Activated CD4-positive, alpha-beta memory T cell treated with anti-CD3 and anti-CD28 coated beads for 36 hours (primary cell): ENCODE data around the gene REC114. TPM values are rescaled to one million over a fixed set of nuclear protein-coding genes. Genes with fewer than 3 reads are reported as not detected.

ENCODE experiments used
- CTCF ChIA-PET: fragments of 350-600 bp; sonication (Branson Sonifier 250); formaldehyde crosslinking; loops from one replicate; lab custom pipeline; 2021; ENCODE audit warnings: antibody characterized with exemption, inconsistent platforms; lab: Charles Lee
- POLR2A ChIA-PET: fragments of 350-600 bp; sonication (Branson Sonifier 250); formaldehyde crosslinking; loops from one replicate; lab custom pipeline; 2021; ENCODE audit warnings: antibody characterized with exemption; lab: Charles Lee
- DNase-seq: peaks from one replicate; pipeline ENCODE4 v3.0.0-alpha.2; 2020
- H3K27ac Mint-ChIP-seq: one replicate; pipeline ENCODE4 v1.8.0; 2021; ENCODE audit warnings: mixed read lengths
- H3K27me3 Mint-ChIP-seq: one replicate; pipeline ENCODE4 v1.8.0; 2021; ENCODE audit warnings: mixed read lengths
- H3K36me3 Mint-ChIP-seq: one replicate; pipeline ENCODE4 v1.8.0; 2021; ENCODE audit warnings: mixed read lengths
- H3K4me1 Mint-ChIP-seq: one replicate; pipeline ENCODE4 v1.8.0; 2021; ENCODE audit warnings: low read depth, mixed read lengths
- H3K4me3 Mint-ChIP-seq: one replicate; pipeline ENCODE4 v1.8.0; 2021; ENCODE audit warnings: mild to moderate bottlenecking, mixed read lengths
- H3K9me3 Mint-ChIP-seq: one replicate; pipeline ENCODE4 v1.8.0; 2021; ENCODE audit warnings: mixed read lengths
- intact Hi-C: fragments of 100-400 bp; cut with micrococcal nuclease; formaldehyde crosslinking; loops from one replicate; pipeline ENCODE4 v1.15.1; 2023
- total RNA-seq, 2 experiments: library from RNA; stranded (reverse); gene quantifications; one replicate each; pipeline ENCODE4 v1.2.3, GENCODE V29; 2021

The REC114 gene
- total RNA-seq, 2 experiments from 2014 or later = not detected

- ChIA-PET CTCF (no interaction called here), POLR2A (no interaction called here)
- H3K27ac Mint-ChIP-seq = no peak overlapping the region
- DNase-seq = no peak
- H3K9me3 Mint-ChIP-seq = no peaks in the 10 kb centered on the region
- intact Hi-C loops = no loop called here
- no peak overlapping the region for H3K4me3 Mint-ChIP-seq
- peaks cover 47% of the 10 kb centered on the region for H3K36me3 Mint-ChIP-seq
- H3K27me3 Mint-ChIP-seq = no peaks in the 10 kb centered on the region
- H3K4me1 Mint-ChIP-seq = peaks cover 15% of the 10 kb centered on the region
These were observed 141.9 kb downstream of the REC114 start for GRCh38 chr15:73584699-73585420.

GRCh38 chr15:73585871-73586654 lies 143.1 kb downstream of the REC114 start:
- no peaks in the 10 kb centered on the region for H3K27me3 Mint-ChIP-seq
- ChIA-PET POLR2A (no interaction called here), CTCF (interaction anchor here (0.8 to 2.4 kb wide), 2 partner anchors 26 to 50 kb away, joined by 4 to 10 read pairs; no protein-coding TSS in a partner anchor)
- H3K9me3 Mint-ChIP-seq = no peaks in the 10 kb centered on the region
- intact Hi-C loops = no loop called here
- H3K36me3 Mint-ChIP-seq = peaks cover 49% of the 10 kb centered on the region
- no peak overlapping the region for H3K27ac Mint-ChIP-seq
- no peak overlapping the region for H3K4me3 Mint-ChIP-seq
- no peak for DNase-seq
- peaks cover 15% of the 10 kb centered on the region for H3K4me1 Mint-ChIP-seq

GRCh38 chr15:73589766-73590165 lies 146.8 kb downstream of the REC114 start:
- Mint-ChIP-seq H3K9me3 (no peaks in the 10 kb centered on the region), H3K27ac (no peak overlapping the region), H3K4me1 (peaks cover 13% of the 10 kb centered on the region), H3K4me3 (no peak overlapping the region), H3K27me3 (no peaks in the 10 kb centered on the region), H3K36me3 (peaks cover 46% of the 10 kb centered on the region)
- intact Hi-C loops = no loop called here
- CTCF ChIA-PET = interaction anchor here (1.2 kb wide), 1 partner anchor 47 kb away, joined by 8 read pairs; no protein-coding TSS in a partner anchor
- POLR2A ChIA-PET = no interaction called here
- no peak for DNase-seq

GRCh38 chr15:73590263-73590662 lies 147.3 kb downstream of the REC114 start:
- Mint-ChIP-seq H3K4me1 (peaks cover 16% of the 10 kb centered on the region), H3K9me3 (no peaks in the 10 kb centered on the region), H3K27ac (no peak overlapping the region), H3K4me3 (no peak overlapping the region), H3K36me3 (peaks cover 42% of the 10 kb centered on the region), H3K27me3 (no peaks in the 10 kb centered on the region)
- ChIA-PET CTCF (interaction anchor here (1.2 kb wide), 1 partner anchor 46 kb away, joined by 8 read pairs; no protein-coding TSS in a partner anchor), POLR2A (interaction anchor here (0.7 kb wide), 1 partner anchor 54 kb away, joined by 3 read pairs; no protein-coding TSS in a partner anchor)
- intact Hi-C loops = no loop called here
- no peak for DNase-seq

GRCh38 chr15:73593304-73594074 lies 150.5 kb downstream of the REC114 start:
- Mint-ChIP-seq H3K27ac (no peak overlapping the region), H3K36me3 (peaks cover 21% of the 10 kb centered on the region), H3K9me3 (no peaks in the 10 kb centered on the region), H3K4me1 (peaks cover 24% of the 10 kb centered on the region), H3K27me3 (no peaks in the 10 kb centered on the region), H3K4me3 (no peak overlapping the region)
- ChIA-PET CTCF (interaction anchor here (0.8 to 1.0 kb wide), 2 partner anchors 33 to 43 kb away, joined by 3 read pairs; no protein-coding TSS in a partner anchor), POLR2A (no interaction called here)
- intact Hi-C loops = no loop called here
- no peak for DNase-seq

GRCh38 chr15:73594109-73594508 lies 151.1 kb downstream of the REC114 start:
- DNase-seq = no peak
- CTCF ChIA-PET = interaction anchor here (0.7 kb wide), 1 partner anchor 531 kb away, joined by 3 read pairs; no protein-coding TSS in a partner anchor
- no peaks in the 10 kb centered on the region for H3K27me3 Mint-ChIP-seq
- no peak overlapping the region for H3K4me3 Mint-ChIP-seq
- H3K27ac Mint-ChIP-seq = no peak overlapping the region
- peaks cover 17% of the 10 kb centered on the region for H3K36me3 Mint-ChIP-seq
- POLR2A ChIA-PET = no interaction called here
- H3K9me3 Mint-ChIP-seq = no peaks in the 10 kb centered on the region
- peaks cover 26% of the 10 kb centered on the region for H3K4me1 Mint-ChIP-seq
- intact Hi-C loops = no loop called here

- ChIA-PET CTCF (interaction anchor here (0.7 kb wide), 1 partner anchor 40 kb away, joined by 3 read pairs; no protein-coding TSS in a partner anchor), POLR2A (no interaction called here)
- no peaks in the 10 kb centered on the region for H3K9me3 Mint-ChIP-seq
- H3K36me3 Mint-ChIP-seq = peaks cover 8% of the 10 kb centered on the region
- intact Hi-C loops = no loop called here
- no peaks in the 10 kb centered on the region for H3K27me3 Mint-ChIP-seq
- H3K4me1 Mint-ChIP-seq = peaks cover 29% of the 10 kb centered on the region
- no peak overlapping the region for H3K4me3 Mint-ChIP-seq
- H3K27ac Mint-ChIP-seq = no peak overlapping the region
- DNase-seq = no peak
These were observed 153.2 kb downstream of the REC114 start for GRCh38 chr15:73596174-73596573.

GRCh38 chr15:73597036-73597638 lies 154.2 kb downstream of the REC114 start:
- POLR2A ChIA-PET = no interaction called here
- no peak overlapping the region for H3K4me3 Mint-ChIP-seq
- CTCF ChIA-PET = interaction anchor here (1.3 kb wide), 1 partner anchor 36 kb away, joined by 5 read pairs; the partner anchor contains the start of gene NPTN
- intact Hi-C loops = no loop called here
- H3K27me3 Mint-ChIP-seq = no peaks in the 10 kb centered on the region
- H3K27ac Mint-ChIP-seq = no peak overlapping the region
- H3K9me3 Mint-ChIP-seq = no peaks in the 10 kb centered on the region
- no peak for DNase-seq
- peaks cover under 1% of the 10 kb centered on the region for H3K36me3 Mint-ChIP-seq
- peaks cover 29% of the 10 kb centered on the region for H3K4me1 Mint-ChIP-seq

- Mint-ChIP-seq H3K9me3 (no peaks in the 10 kb centered on the region), H3K4me3 (no peak overlapping the region), H3K27ac (no peak overlapping the region), H3K36me3 (peaks cover 2% of the 10 kb centered on the region), H3K4me1 (peaks cover 27% of the 10 kb centered on the region), H3K27me3 (no peaks in the 10 kb centered on the region)
- intact Hi-C loops = no loop called here
- ChIA-PET POLR2A (interaction anchor here (0.5 kb wide), 1 partner anchor 710 kb away, joined by 4 read pairs; no protein-coding TSS in a partner anchor), CTCF (interaction anchor here (1.6 kb wide), 1 partner anchor 38 kb away, joined by 6 read pairs; no protein-coding TSS in a partner anchor)
- DNase-seq = no peak
These were observed 155.7 kb downstream of the REC114 start for GRCh38 chr15:73598530-73599160.

GRCh38 chr15:73599934-73600333 lies 157.0 kb downstream of the REC114 start:
- Mint-ChIP-seq H3K27me3 (no peaks in the 10 kb centered on the region), H3K9me3 (no peaks in the 10 kb centered on the region), H3K4me1 (peaks cover 31% of the 10 kb centered on the region), H3K4me3 (no peak overlapping the region), H3K27ac (no peak overlapping the region), H3K36me3 (peaks cover 3% of the 10 kb centered on the region)
- CTCF ChIA-PET = interaction anchor here (1.8 kb wide), 1 partner anchor 36 kb away, joined by 6 read pairs; no protein-coding TSS in a partner anchor
- POLR2A ChIA-PET = no interaction called here
- intact Hi-C loops = no loop called here
- DNase-seq = no peak
